Thyroid gland (tissue), 4 donors: ENCODE results near the gene CDC25C.

Experiments
- CTCF ChIP-seq, 6 experiments: fragments of 200-600 bp in 3 of 6; fragments of 450-650 bp in 3 of 6; sonication (generic) in 3 of 6; IDR thresholded peaks; one replicate each; pipeline ENCODE4 v1.5.1; 2016 to 2019; ENCODE audit warnings: antibody characterized with exemption in 6 of 6, mild to moderate bottlenecking in 2 of 6, inconsistent platforms in 1 of 6, moderate library complexity in 1 of 6
- POLR2A ChIP-seq, 2 donors: fragments of 450-650 bp; IDR thresholded peaks; one replicate each; pipeline ENCODE4 v1.6.1; 2017; ENCODE audit warnings: antibody characterized with exemption in 2 of 2, mild to moderate bottlenecking in 2 of 2, moderate library complexity in 1 of 2

GRCh38 chr5:138339464-138339863 lies 7.9 kb upstream of the CDC25C start:
- TF ChIP-seq CTCF (IDR thresholded peaks at IDR 0.05) (no peak), POLR2A (IDR thresholded peaks at IDR 0.05) (no peak)
